Heart right ventricle (tissue), 16 donors: ENCODE results near the gene CDH18. TPM values are rescaled to one million over a fixed set of nuclear protein-coding genes. Genes with fewer than 3 reads are reported as not detected.

Experiments used
- ATAC-seq, 8 donors: fragments of 200-7000 bp; cut with Tn5 transposase; one replicate each; pipeline ENCODE4 v1.9.1; 2020; ENCODE audit warnings: mild to moderate bottlenecking in 8 of 8, moderate library complexity in 8 of 8, moderate number of reproducible peaks in 1 of 8
- DNase-seq, 2 donors: peaks; one replicate each; pipeline ENCODE4 v3.0.0-alpha.2; 2020
- H3K27ac ChIP-seq, 10 donors: fragments of 200-600 bp; sonication (generic) in 2 of 10; one replicate each; pipeline versions ENCODE4 v1.5.0 to v1.8.0; 2020 to 2022; ENCODE audit warnings: mild to moderate bottlenecking in 3 of 10
- H3K27me3 ChIP-seq, 7 donors: fragments of 200-600 bp; one replicate each; pipeline ENCODE4 v1.8.0; 2021 to 2022; ENCODE audit warnings: mild to moderate bottlenecking in 2 of 7
- H3K36me3 ChIP-seq, 9 donors: fragments of 200-600 bp; sonication (generic) in 1 of 9; one replicate each; pipeline versions ENCODE4 v1.5.0 to v1.8.0; 2020 to 2022; ENCODE audit warnings: mild to moderate bottlenecking in 2 of 9
- H3K4me1 ChIP-seq, 9 donors: fragments of 200-600 bp; sonication (generic) in 1 of 9; one replicate each; pipeline versions ENCODE4 v1.5.0 to v1.8.0; 2020 to 2022; ENCODE audit warnings: mild to moderate bottlenecking in 4 of 9
- H3K4me3 ChIP-seq, 10 donors: fragments of 200-600 bp; sonication (generic) in 2 of 10; one replicate each; pipeline versions ENCODE4 v1.5.0 to v1.8.0; 2020 to 2022; ENCODE audit warnings: mild to moderate bottlenecking in 7 of 10, moderate library complexity in 2 of 10
- H3K9me3 ChIP-seq, 11 donors: fragments of 200-600 bp in 10 of 11; sonication (generic) in 2 of 11; one replicate each; pipeline versions ENCODE4 v1.5.0 to v1.8.0; 2013 to 2022; ENCODE audit warnings: mild to moderate bottlenecking in 2 of 11, control low read depth in 1 of 11, moderate library complexity in 1 of 11
- CTCF ChIP-seq, 9 donors: fragments of 200-600 bp; sonication (generic) in 2 of 9; IDR thresholded peaks; one replicate each; pipeline versions ENCODE4 v1.5.0 to v1.8.0; 2021 to 2022; ENCODE audit warnings: antibody characterized with exemption in 9 of 9, mild to moderate bottlenecking in 5 of 9, moderate library complexity in 1 of 9
- WGBS, 2 donors: extraction: QIAGEN DNeasy Blood & Tissue Kit; methylation state at CpG; one replicate each; pipeline ENCODE4 v1.1.7; 2013; ENCODE audit warnings: inconsistent platforms in 1 of 2; 5-methylcytosine and 5-hydroxymethylcytosine counted together
- intact Hi-C, 10 donors: fragments of 100-400 bp; cut with DNase I; formaldehyde crosslinking; loops; one replicate each; pipeline versions ENCODE4 v1.11.1 to v1.14.2; 2022
- polyA plus RNA-seq, 2 donors: library from polyadenylated mRNA; stranded (reverse); fragments of 200-250 nt; gene quantifications; one replicate each; pipeline ENCODE4 v1.2.3, GENCODE V29; 2013
- total RNA-seq, 10 donors: library from RNA; stranded (reverse); fragmentation: NEBNext Ultra II Directional in 3 of 10; extraction: Animal tissue kit (Norgen Biotek cat#: 25700) in 3 of 10; gene quantifications; one replicate each; pipeline versions ENCODE4 v1.2.1 to v1.2.4, GENCODE V29; 2021 to 2023
- donor health status: Arrhythmogenic right ventricular cardiomyopathy.
- donor health status: ischemic (EF 13 %, LVEDD 7.1; RV severe dilation, severe dysfunction).
- donor health status: healthy with polysubstance abuse.
- donor health status: DM: no; HTN: yes; CAD: no.
- donor health status: DM: no; HTN: no; CAD: no.
- donor health status: ischemic (EF 25% LVEDD 6.9; RV normal size, moderate dysfunction).
- donor health status: ischemic (EF 25% LVEDD 5.7; RV mildly dilated, moderate dysfunction).
- donor health status: healthy.
- donor health status: DM: yes; HTN: yes; CAD: no.
- donor health status: Ischemic cardiomyopathy.
- donor health status: ischemic (EF 35%, LVEDD 5.7; RV mildly dilated, moderate dysfunction).
- donor health status: nonischemic (EF 11% LVEDD 7.7; RV severe dilation, severe dysfunction).
- donor health status: DM: yes; HTN: yes; CAD: no.
- donor health status: PGD.
- donor health status: ischemic (EF 29% LVEDD 5.4; RV normal size, mild dysfunction).
- donor health status: nonischemic (EF 23%, LVEDD 6.1; RV moderate dilation, normal function).

The CDH18 gene
- total and polyA plus RNA-seq, 12 donors, result not detected

GRCh38 chr5:19733612-19734495 lies 254.1 kb downstream of the CDH18 start:
- TF ChIP-seq CTCF (IDR thresholded peaks at IDR 0.05), result no peak
- H3K36me3 ChIP-seq, result no peaks in the 10 kb centered on the region
- intact Hi-C loops, result no loop called here
- no peak overlapping the region for H3K27ac ChIP-seq
- WGBS, 2 donors, result 74 to 75% methylated on average over 6 of the region's 6 CpGs
- ATAC-seq (no peak), DNase-seq (no peak)
- H3K4me1 ChIP-seq, result no peaks in the 10 kb centered on the region
- H3K4me3 ChIP-seq, result no peak overlapping the region
- peaks cover 0 to 38% (median 0%) of the 10 kb centered on the region in 11 donors for H3K9me3 ChIP-seq
- no peaks in the 10 kb centered on the region for H3K27me3 ChIP-seq

- ATAC-seq (no peak), DNase-seq (no peak)
- Histone ChIP-seq H3K4me3 (no peak overlapping the region), H3K27ac (no peak overlapping the region), H3K9me3 (peaks cover 0 to 53% (median 0%) of the 10 kb centered on the region in 11 donors), H3K4me1 (no peaks in the 10 kb centered on the region), H3K27me3 (no peaks in the 10 kb centered on the region), H3K36me3 (no peaks in the 10 kb centered on the region)
- intact Hi-C loops, result no loop called here
- 50 to 57% methylated on average over 3 of the region's 3 CpGs for WGBS, 2 donors
- TF ChIP-seq CTCF (IDR thresholded peaks at IDR 0.05), result no peak
Observed at GRCh38 chr5:19728571-19728970, 259.4 kb downstream of the CDH18 start.

- Histone ChIP-seq H3K36me3 (no peaks in the 10 kb centered on the region), H3K27ac (no peak overlapping the region), H3K9me3 (peaks cover 0 to 22% (median 0%) of the 10 kb centered on the region in 11 donors), H3K27me3 (no peaks in the 10 kb centered on the region), H3K4me3 (no peak overlapping the region), H3K4me1 (no peaks in the 10 kb centered on the region)
- 53 to 59% methylated on average over 3 of the region's 3 CpGs for WGBS, 2 donors
- intact Hi-C loops, result no loop called here
- DNase-seq (no peak), ATAC-seq (no peak)
- no peak for TF ChIP-seq CTCF (IDR thresholded peaks at IDR 0.05)
Observed at GRCh38 chr5:19719109-19719508, 268.9 kb downstream of the CDH18 start.

- TF ChIP-seq CTCF (IDR thresholded peaks at IDR 0.05), result no peak
- 78 to 87% methylated on average over 1 of the region's 1 CpG for WGBS, 2 donors
Observed at GRCh38 chr5:19713740-19714139, 274.3 kb downstream of the CDH18 start.

More at GRCh38 chr5:19713740-19714139, 274.3 kb downstream of the CDH18 start:
- no peaks in the 10 kb centered on the region for H3K36me3 ChIP-seq
- H3K27me3 ChIP-seq, result no peaks in the 10 kb centered on the region
- no peaks in the 10 kb centered on the region for H3K4me1 ChIP-seq
- H3K27ac ChIP-seq, result no peak overlapping the region
- intact Hi-C loops, result no loop called here
- peaks cover 0 to 18% (median 0%) of the 10 kb centered on the region in 11 donors for H3K9me3 ChIP-seq
- DNase-seq, result no peak
- ATAC-seq, result no peak
- H3K4me3 ChIP-seq, result no peak overlapping the region
